ENCODE data around the gene ZNF609.

ZNF609 gene

GRCh38 chr15:64503197-64503596, 42.8 kb downstream of the ZNF609 start:
- DNase-seq, result no peak

- no peak for DNase-seq
These were observed 43.3 kb downstream of the ZNF609 start for GRCh38 chr15:64503640-64504039.

- DNase-seq, result no peak
These were observed 47.0 kb downstream of the ZNF609 start for GRCh38 chr15:64507293-64507802.

- no peak for DNase-seq
These were observed 47.5 kb downstream of the ZNF609 start for GRCh38 chr15:64507845-64508244.

- DNase-seq, result no peak
These were observed 53.4 kb downstream of the ZNF609 start for GRCh38 chr15:64513823-64514222.

GRCh38 chr15:64515196-64515595, 54.8 kb downstream of the ZNF609 start:
- no peak for DNase-seq

GRCh38 chr15:64515825-64516224, 55.4 kb downstream of the ZNF609 start:
- DNase-seq, result no peak

GRCh38 chr15:64519897-64520296, 59.5 kb downstream of the ZNF609 start:
- DNase-seq, result no peak

- no peak for DNase-seq
These were observed 60.8 kb downstream of the ZNF609 start for GRCh38 chr15:64521201-64521600.

GRCh38 chr15:64521726-64522164, 61.4 kb downstream of the ZNF609 start:
- no peak for DNase-seq

GRCh38 chr15:64522226-64522823, 61.9 kb downstream of the ZNF609 start:
- DNase-seq, result no peak

GRCh38 chr15:64523240-64523639, 62.9 kb downstream of the ZNF609 start:
- no peak for DNase-seq

- DNase-seq, result no peak
These were observed 64.4 kb downstream of the ZNF609 start for GRCh38 chr15:64524778-64525177.

- no peak for DNase-seq
These were observed 65.6 kb downstream of the ZNF609 start for GRCh38 chr15:64525828-64526530.

- DNase-seq, result no peak
These were observed 67.0 kb downstream of the ZNF609 start for GRCh38 chr15:64527263-64527984.

GRCh38 chr15:64528871-64529270, 68.5 kb downstream of the ZNF609 start:
- DNase-seq, result no peak

- DNase-seq, result no peak
These were observed 70.1 kb downstream of the ZNF609 start for GRCh38 chr15:64530472-64530871.

- no peak for DNase-seq
These were observed 70.5 kb downstream of the ZNF609 start for GRCh38 chr15:64530918-64531317.

- DNase-seq, result no peak
These were observed 72.3 kb downstream of the ZNF609 start for GRCh38 chr15:64532521-64533315.

GRCh38 chr15:64535460-64536243, 75.3 kb downstream of the ZNF609 start:
- no peak for DNase-seq

GRCh38 chr15:64536244-64536836, 76.0 kb downstream of the ZNF609 start:
- no peak for DNase-seq

- DNase-seq, result no peak
These were observed 81.7 kb downstream of the ZNF609 start for GRCh38 chr15:64542091-64542490.
